Measurements from ENCODE around the gene NPL.

The NPL gene

GRCh38 chr1:182781841-182782586 lies 7.6 kb upstream of the NPL start:
- no peak overlapping the region for H3K27ac ChIP-seq
- peak; percentile 85 for TF ChIP-seq CTCF (conservative IDR thresholded peaks at IDR 0.05)
- no peak for TF ChIP-seq ZFX (IDR thresholded peaks at IDR 0.05)

- no peak overlapping the region for H3K27ac ChIP-seq
- no peak for TF ChIP-seq ZFX (IDR thresholded peaks at IDR 0.05)
- peak; percentile 54 for TF ChIP-seq CTCF (conservative IDR thresholded peaks at IDR 0.05)
Observed at GRCh38 chr1:182782587-182782913, 7.0 kb upstream of the NPL start.

- TF ChIP-seq CTCF (conservative IDR thresholded peaks at IDR 0.05) (no peak), ZFX (IDR thresholded peaks at IDR 0.05) (no peak)
- H3K27ac ChIP-seq, result no peak overlapping the region
Observed at GRCh38 chr1:182783068-182783467, 6.5 kb upstream of the NPL start.

- TF ChIP-seq ZFX (IDR thresholded peaks at IDR 0.05) (no peak), CTCF (conservative IDR thresholded peaks at IDR 0.05) (peak; percentile 97)
- no peak overlapping the region for H3K27ac ChIP-seq
Observed at GRCh38 chr1:182784556-182785171, 4.9 kb upstream of the NPL start.

GRCh38 chr1:182785181-182785580 lies 4.4 kb upstream of the NPL start:
- TF ChIP-seq CTCF (conservative IDR thresholded peaks at IDR 0.05), result no peak
- TF ChIP-seq ZFX (IDR thresholded peaks at IDR 0.05), result no peak
- H3K27ac ChIP-seq, result no peak overlapping the region

GRCh38 chr1:182786223-182786994 lies 3.2 kb upstream of the NPL start:
- TF ChIP-seq ZFX (IDR thresholded peaks at IDR 0.05), result no peak
- TF ChIP-seq CTCF (conservative IDR thresholded peaks at IDR 0.05), result peak; percentile 93
- no peak overlapping the region for H3K27ac ChIP-seq

GRCh38 chr1:182786995-182787324 lies 2.6 kb upstream of the NPL start:
- H3K27ac ChIP-seq, result no peak overlapping the region
- TF ChIP-seq CTCF (conservative IDR thresholded peaks at IDR 0.05) (peak; percentile 69), ZFX (IDR thresholded peaks at IDR 0.05) (no peak)
